AG20443 (cell line): ENCODE results near the gene MTHFR.

ENCODE experiments used
- DNase-seq: peaks from one replicate; pipeline ENCODE4 v3.0.0; 2012; ENCODE audit warnings: low spot score, mixed read lengths

The MTHFR gene

GRCh38 chr1:11781297-11781696 is 24.5 kb downstream of the MTHFR start:
- no peak for DNase-seq

GRCh38 chr1:11780380-11781147 is 25.2 kb downstream of the MTHFR start:
- DNase-seq: no peak

- no peak for DNase-seq
Observed at GRCh38 chr1:11779715-11780379, 25.9 kb downstream of the MTHFR start.

GRCh38 chr1:11778844-11779623 is 26.7 kb downstream of the MTHFR start:
- DNase-seq: no peak

GRCh38 chr1:11778336-11778735 is 27.4 kb downstream of the MTHFR start:
- no peak for DNase-seq

GRCh38 chr1:11777658-11778322 is 28.0 kb downstream of the MTHFR start:
- no peak for DNase-seq

- DNase-seq: no peak
Observed at GRCh38 chr1:11774753-11775152, 31.0 kb downstream of the MTHFR start.

GRCh38 chr1:11772458-11772857 is 33.3 kb downstream of the MTHFR start:
- DNase-seq: no peak

GRCh38 chr1:11771481-11772043 is 34.2 kb downstream of the MTHFR start:
- no peak for DNase-seq

GRCh38 chr1:11770011-11770410 is 35.8 kb downstream of the MTHFR start:
- no peak for DNase-seq

- no peak for DNase-seq
Observed at GRCh38 chr1:11769274-11769673, 36.5 kb downstream of the MTHFR start.

- no peak for DNase-seq
Observed at GRCh38 chr1:11768821-11769220, 36.9 kb downstream of the MTHFR start.

- DNase-seq: peak; percentile 61
Observed at GRCh38 chr1:11767922-11768704, 37.7 kb downstream of the MTHFR start.

GRCh38 chr1:11766429-11766776 is 39.4 kb downstream of the MTHFR start:
- DNase-seq: no peak

- DNase-seq: no peak
Observed at GRCh38 chr1:11765661-11766428, 39.9 kb downstream of the MTHFR start.

GRCh38 chr1:11764519-11764918 is 41.2 kb downstream of the MTHFR start:
- DNase-seq: no peak

- no peak for DNase-seq
Observed at GRCh38 chr1:11764115-11764514, 41.6 kb downstream of the MTHFR start.

- DNase-seq: peak; percentile 34
Observed at GRCh38 chr1:11761988-11762406, 43.8 kb downstream of the MTHFR start, which contains the start of gene C1orf167. C1orf167 (plus strand) TSS chr1:11762193; CDS start chr1:11764401, 2,208 bp downstream.

- no peak for DNase-seq
Observed at GRCh38 chr1:11761285-11761684, 44.5 kb downstream of the MTHFR start.

- DNase-seq: no peak
Observed at GRCh38 chr1:11759791-11760190, 46.0 kb downstream of the MTHFR start.
